ENCODE measurements around the gene IL9.

The IL9 gene

GRCh38 chr5:135843571-135844337, 51.9 kb downstream of the IL9 start:
- in situ Hi-C loops (cut with MboI; ENCODE audit: low sequenced_read_pairs), result no loop called here

- in situ Hi-C loops (cut with MboI; ENCODE audit: low sequenced_read_pairs), result no loop called here
These were observed 52.9 kb downstream of the IL9 start for GRCh38 chr5:135842737-135843136.

Measured in HL-60/S4 treated with retinoic acid at 250 ng/mL for 4 days and 3 days (cell line).